ENCODE measurements around the gene ARHGEF9.
"Not testable (repeated sequence)": the region's sequence is repeated elsewhere in the genome, so short reads cannot be mapped to it uniquely, and the experiment has no call there.

ARHGEF9 gene

DNA sequence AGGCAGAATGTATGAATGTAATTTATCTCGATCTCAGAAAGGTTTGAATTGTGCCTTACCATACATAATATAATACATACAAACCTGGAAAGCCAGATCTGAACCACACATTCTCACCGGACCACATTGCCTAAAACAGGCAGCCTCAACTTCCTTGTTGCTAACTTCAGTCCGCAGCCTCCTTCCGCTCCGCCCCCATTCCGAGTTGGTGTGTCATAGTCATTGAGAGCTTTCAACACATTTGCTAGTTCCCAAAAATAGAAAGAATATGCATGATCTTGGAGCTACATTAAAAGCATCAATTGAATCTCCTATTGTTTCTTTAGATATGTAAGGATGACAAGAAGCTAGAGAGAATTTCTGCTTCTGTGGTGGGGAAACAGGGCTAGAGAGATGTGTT lies 127.2 kb downstream of the ARHGEF9 start:
- no peak for DNase-seq (ENCODE audit: low read depth)

- DNase-seq (ENCODE audit: low read depth), result no peak
These were observed 128.0 kb downstream of the ARHGEF9 start for GRCh38 chrX:63656871-63657580.

- DNase-seq (ENCODE audit: low read depth), result no peak
These were observed 132.8 kb downstream of the ARHGEF9 start for GRCh38 chrX:63652086-63652765.

GRCh38 chrX:63645748-63646147 lies 139.3 kb downstream of the ARHGEF9 start:
- not testable (repeated sequence) for DNase-seq (ENCODE audit: low read depth)

DNA sequence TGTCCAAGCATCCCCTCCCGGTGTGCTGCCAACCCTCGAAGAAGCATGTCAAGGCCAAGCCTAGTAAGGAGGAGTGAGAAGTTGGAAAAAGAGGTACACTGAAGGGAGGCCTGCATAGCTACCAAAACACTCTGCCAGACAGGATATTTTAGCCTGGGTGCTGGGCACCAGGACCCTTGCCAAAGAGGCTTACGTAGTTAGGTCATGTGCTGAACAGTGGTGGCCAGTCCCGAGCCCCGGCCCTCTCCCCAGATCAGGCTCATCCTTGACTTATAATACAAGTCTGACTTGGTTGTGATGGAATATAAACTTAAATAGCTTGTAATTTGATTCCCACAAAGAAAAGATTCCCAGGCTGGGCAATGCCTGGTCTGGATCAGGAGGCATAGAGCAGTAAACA lies 149.3 kb downstream of the ARHGEF9 start:
- no peak for DNase-seq (ENCODE audit: low read depth)

- no peak for DNase-seq (ENCODE audit: low read depth)
These were observed 171.4 kb downstream of the ARHGEF9 start for GRCh38 chrX:63613531-63614028.

- DNase-seq (ENCODE audit: low read depth), result no peak
These were observed 199.1 kb downstream of the ARHGEF9 start for GRCh38 chrX:63585936-63586335.

Data from stimulated activated CD8-positive, alpha-beta memory T cell treated with anti-CD3 and anti-CD28 coated beads, Interleukin-4, amount 100 ng/mL, for 24 hours (primary cell).